ENCODE data around the gene CNTN1. TPM values are rescaled to one million over a fixed set of nuclear protein-coding genes. Genes with fewer than 3 reads are reported as not detected.

CNTN1 gene
- total RNA-seq (2014; rRNA removed; shearing (Covaris generic)): 4.1 and 4.5 TPM in 2 replicates

- DNase-seq (ENCODE audit: low spot score): no peak
Measured at GRCh38 chr12:40691913-40692764, at the start of gene CNTN1. Gene CNTN1 (plus strand): TSS chr12:40692439.

DNA sequence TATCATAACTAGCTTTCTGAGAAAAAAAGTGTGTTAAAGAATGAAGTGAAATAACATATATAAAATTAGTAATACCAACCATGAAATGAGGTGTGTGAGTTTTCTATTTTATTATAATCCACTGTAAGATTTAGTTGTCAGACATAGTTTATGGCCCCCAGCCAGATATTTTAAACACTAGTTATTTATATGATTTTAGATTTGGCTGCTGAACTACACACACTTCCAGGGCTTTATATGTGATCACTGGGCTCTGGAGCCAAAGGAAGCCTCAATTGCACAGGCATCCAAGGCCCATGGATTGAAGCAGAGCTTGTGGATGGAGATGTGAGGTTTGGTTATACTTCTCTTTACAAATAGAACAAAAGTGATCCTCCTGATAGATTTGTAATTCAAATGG, 48.7 kb upstream of the CNTN1 start:
- no peak for DNase-seq (ENCODE audit: low spot score)

GRCh38 chr12:40643976-40644375, 48.3 kb upstream of the CNTN1 start:
- no peak for DNase-seq (ENCODE audit: low spot score)

GRCh38 chr12:40644708-40645107, 47.5 kb upstream of the CNTN1 start:
- DNase-seq (ENCODE audit: low spot score): no peak

GRCh38 chr12:40645361-40645760, 46.9 kb upstream of the CNTN1 start:
- no peak for DNase-seq (ENCODE audit: low spot score)

DNA sequence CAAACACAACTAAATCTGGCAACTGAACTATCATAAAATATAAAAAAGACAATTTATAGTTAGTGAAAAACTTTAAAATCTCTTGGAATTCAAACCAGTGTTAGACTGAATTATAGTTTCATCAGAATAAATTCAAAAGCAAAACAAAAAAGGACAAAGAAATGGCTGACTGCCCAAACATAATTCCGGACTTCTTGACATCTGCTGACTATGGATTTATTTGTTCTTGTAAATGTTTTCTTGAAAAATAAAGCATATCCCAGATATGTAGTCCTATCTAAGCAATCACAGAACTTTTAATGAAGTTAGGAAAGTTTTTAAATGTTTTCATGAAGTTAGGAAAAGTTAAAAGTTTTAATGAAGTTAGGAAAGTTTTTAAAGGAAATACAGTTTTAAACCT, 45.8 kb upstream of the CNTN1 start:
- no peak for DNase-seq (ENCODE audit: low spot score)

- DNase-seq (ENCODE audit: low spot score): no peak
Measured at GRCh38 chr12:40646911-40647310, 45.3 kb upstream of the CNTN1 start.

- DNase-seq (ENCODE audit: low spot score): peak; percentile 10
Measured at GRCh38 chr12:40647651-40648050, 44.6 kb upstream of the CNTN1 start.

GRCh38 chr12:40648519-40648918, 43.7 kb upstream of the CNTN1 start:
- peak; percentile 7 for DNase-seq (ENCODE audit: low spot score)

- no peak for DNase-seq (ENCODE audit: low spot score)
Measured at GRCh38 chr12:40650038-40650704, 42.1 kb upstream of the CNTN1 start.

- no peak for DNase-seq (ENCODE audit: low spot score)
Measured at GRCh38 chr12:40655451-40655850, 36.8 kb upstream of the CNTN1 start.

DNA sequence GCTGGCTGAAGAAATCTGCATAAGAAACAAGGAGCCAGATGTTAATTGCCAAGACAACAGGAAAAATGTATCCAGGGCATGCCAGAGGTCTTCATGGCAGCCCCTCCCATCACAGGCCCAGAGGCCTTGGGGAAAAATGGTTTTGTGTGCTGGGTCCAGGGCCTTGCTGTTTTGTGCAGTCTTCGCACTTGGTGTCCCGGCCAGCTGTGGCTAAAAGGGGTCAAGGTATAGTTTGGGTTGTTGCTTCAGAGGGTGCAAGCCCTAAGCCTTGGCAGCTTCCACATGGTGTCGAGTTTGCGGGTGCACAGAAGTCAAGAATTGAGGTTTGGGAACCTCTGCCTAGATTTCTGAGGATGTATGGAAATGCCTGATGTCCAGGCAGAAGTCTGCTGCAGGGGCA, 29.9 kb upstream of the CNTN1 start:
- no peak for DNase-seq (ENCODE audit: low spot score)

- no peak for DNase-seq (ENCODE audit: low spot score)
Measured at GRCh38 chr12:40663781-40664180, 28.5 kb upstream of the CNTN1 start.

DNA sequence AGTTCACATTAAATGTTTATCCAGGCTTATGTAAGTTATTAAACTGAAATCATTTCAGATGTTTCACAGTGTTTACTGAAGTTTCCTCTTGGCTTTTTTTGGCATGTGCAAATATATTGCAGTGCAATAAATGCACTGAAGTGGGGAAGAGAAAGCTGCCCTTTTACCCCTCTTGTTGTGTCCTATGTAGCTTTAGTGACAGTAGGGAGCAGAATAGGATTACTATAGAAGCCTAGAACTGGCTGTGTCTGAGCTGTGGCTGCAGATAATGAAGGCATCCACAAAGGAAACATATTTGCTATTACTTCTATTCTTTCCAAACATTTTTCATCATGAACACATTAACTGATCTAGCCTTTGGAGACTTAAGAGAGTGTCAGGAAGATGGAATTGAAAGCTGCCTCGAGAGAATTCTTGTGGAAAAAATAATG, 24.1 kb upstream of the CNTN1 start:
- no peak for DNase-seq (ENCODE audit: low spot score)

DNA sequence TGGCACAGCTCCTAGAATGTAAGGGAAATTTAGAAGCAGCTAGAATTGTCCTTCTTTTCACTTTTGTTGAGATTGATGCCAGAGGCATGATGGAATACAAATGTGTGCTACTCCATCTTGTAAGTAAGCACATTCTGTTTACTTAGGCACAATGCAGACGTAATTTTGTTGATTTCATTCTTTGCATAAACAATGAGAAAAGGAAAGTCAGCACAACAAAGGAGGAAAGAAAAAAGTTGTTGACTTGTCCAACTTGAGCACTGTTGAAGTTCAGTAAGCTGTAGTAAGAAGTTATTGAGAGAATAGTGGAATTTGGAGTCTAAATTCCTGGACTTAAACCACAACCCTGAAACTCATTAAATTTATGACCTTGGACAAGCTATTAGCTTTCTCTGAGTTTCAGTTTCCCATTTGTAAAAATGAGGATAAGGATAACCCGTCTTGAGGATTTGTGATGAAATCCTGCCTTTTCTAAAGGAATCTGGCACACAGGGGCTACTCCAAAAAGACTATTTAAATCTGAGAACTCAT, 19.4 kb upstream of the CNTN1 start:
- DNase-seq (ENCODE audit: low spot score): peak; percentile 14

GRCh38 chr12:40681148-40681547, 11.1 kb upstream of the CNTN1 start:
- DNase-seq (ENCODE audit: low spot score): no peak

- DNase-seq (ENCODE audit: low spot score): no peak
Measured at GRCh38 chr12:40684986-40685385, 7.3 kb upstream of the CNTN1 start.

GRCh38 chr12:40688085-40688725, 4.0 kb upstream of the CNTN1 start:
- DNase-seq (ENCODE audit: low spot score): no peak

DNA sequence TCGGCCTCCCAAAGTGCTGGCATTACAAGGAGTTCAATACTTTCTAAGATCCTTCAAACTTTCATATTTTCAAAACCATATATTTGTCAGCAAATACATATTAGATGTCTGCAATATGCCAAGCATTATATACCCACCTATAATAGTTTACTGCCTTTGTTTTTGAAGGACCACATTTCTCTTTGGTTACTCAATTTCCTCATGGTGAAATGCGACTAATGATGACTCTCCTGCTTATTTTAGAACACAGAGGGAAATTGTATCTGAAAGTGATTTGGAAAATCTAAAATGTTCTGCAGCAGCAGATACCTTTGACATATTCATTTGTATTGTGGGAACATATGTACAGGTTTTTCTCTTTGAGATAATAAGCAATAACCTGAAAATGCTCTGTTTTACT, 2.7 kb upstream of the CNTN1 start:
- DNase-seq (ENCODE audit: low spot score): no peak

DNA sequence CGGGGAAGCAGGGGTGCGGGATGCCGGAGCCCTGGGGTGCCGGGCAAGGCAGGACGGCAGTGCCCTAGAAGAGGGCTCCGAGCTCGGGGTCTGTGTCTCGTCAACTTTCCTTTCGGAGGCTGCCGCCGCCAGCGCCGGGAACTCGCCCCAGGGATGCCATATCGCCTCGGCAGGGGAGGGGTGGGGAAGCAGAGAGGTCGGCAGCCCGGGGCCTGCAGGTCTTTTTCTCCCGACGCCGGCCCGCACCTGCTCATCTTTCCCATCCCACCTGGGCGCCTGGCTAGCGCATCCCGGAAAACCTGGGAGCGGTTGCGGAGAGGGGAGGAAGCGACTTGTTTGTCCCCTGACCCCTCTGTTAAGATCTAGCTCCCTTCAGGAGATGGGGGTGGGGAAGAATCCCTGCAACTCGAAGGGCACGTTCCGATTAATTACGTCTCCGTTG, 547 bp downstream of the CNTN1 start:
- no peak for DNase-seq (ENCODE audit: low spot score)

- no peak for DNase-seq (ENCODE audit: low spot score)
Measured at GRCh38 chr12:40693207-40693821, 1.1 kb downstream of the CNTN1 start.

Measured in A172 (cell line).